HG02970 (cell line): ENCODE results near the gene LAMB2.
A peak's percentile ranks its signal among the peaks of the same experiment; 100 is the strongest.

Source experiments
- ATAC-seq: cut with Tn5 transposase; IDR thresholded peaks from one replicate; pipeline ENCODE4 v1.9.1; 2021; ENCODE audit warnings: mild to moderate bottlenecking, moderate library complexity, moderate number of reproducible peaks; ENCODE audit not compliant: unreplicated experiment, low FRiP score

Gene LAMB2

GRCh38 chr3:49122022-49122421 is 10.8 kb downstream of the LAMB2 start:
- ATAC-seq = no peak

- no peak for ATAC-seq
These were observed 11.6 kb downstream of the LAMB2 start for GRCh38 chr3:49121132-49121736.

- peak; percentile 65 for ATAC-seq
These were observed 12.3 kb downstream of the LAMB2 start, which contains the start of gene USP19 for GRCh38 chr3:49120438-49121131. Gene USP19, minus strand, starts transcription at chr3:49120823. Its CDS starts 1,678 bp downstream, at chr3:49119145.

GRCh38 chr3:49120096-49120437 is 12.8 kb downstream of the LAMB2 start:
- ATAC-seq = peak; percentile 7

- no peak for ATAC-seq
These were observed 13.4 kb downstream of the LAMB2 start for GRCh38 chr3:49119439-49119838.

GRCh38 chr3:49119036-49119435 is 13.8 kb downstream of the LAMB2 start:
- no peak for ATAC-seq

- ATAC-seq = no peak
These were observed 20.6 kb downstream of the LAMB2 start for GRCh38 chr3:49112262-49112661.

- no peak for ATAC-seq
These were observed 21.5 kb downstream of the LAMB2 start for GRCh38 chr3:49111347-49111746.

- ATAC-seq = no peak
These were observed 22.1 kb downstream of the LAMB2 start for GRCh38 chr3:49110780-49111179.

- ATAC-seq = no peak
These were observed 24.5 kb downstream of the LAMB2 start for GRCh38 chr3:49108346-49108745.

- peak; percentile 83 for ATAC-seq
These were observed 28.2 kb downstream of the LAMB2 start, which contains the start of gene QARS1 for GRCh38 chr3:49104427-49105291. Gene QARS1, minus strand, starts transcription at chr3:49104757. Its CDS starts 24 bp downstream, at chr3:49104733.

- ATAC-seq = no peak
These were observed 28.8 kb downstream of the LAMB2 start for GRCh38 chr3:49104052-49104426.

- no peak for ATAC-seq
These were observed 32.7 kb downstream of the LAMB2 start for GRCh38 chr3:49100046-49100615.

GRCh38 chr3:49098910-49099630 is 33.8 kb downstream of the LAMB2 start:
- ATAC-seq = no peak

- ATAC-seq = no peak
These were observed 34.4 kb downstream of the LAMB2 start for GRCh38 chr3:49098429-49098828.

GRCh38 chr3:49093853-49094767 is 38.7 kb downstream of the LAMB2 start, which contains the start of gene QRICH1:
Gene QRICH1, minus strand, starts transcription at chr3:49094071. Its CDS starts 17,054 bp downstream, at chr3:49077017.
- peak; percentile 79 for ATAC-seq

GRCh38 chr3:49092938-49093852 is 39.7 kb downstream of the LAMB2 start:
- ATAC-seq = peak; percentile 51

GRCh38 chr3:49081429-49081828 is 51.4 kb downstream of the LAMB2 start:
- no peak for ATAC-seq
